Astrocyte (in vitro differentiated cells and primary cell): ENCODE measurements around the gene CDH13. TPM values are rescaled to one million over a fixed set of nuclear protein-coding genes. Genes with fewer than 3 reads are reported as not detected.

Source experiments
- DNase-seq: peaks from one replicate; pipeline ENCODE4 v3.0.0-alpha.2; 2010; ENCODE audit warnings: low read depth
- FAIRE-seq: peaks from 2 replicates; lab custom pipeline; 2011; peaks lifted over from hg19 to GRCh38; lab: Jason Lieb, UNC
- H2AFZ ChIP-seq: 2 replicates; pipeline ENCODE4 v1.6.0; 2012; ENCODE audit warnings: low read depth, low read length, inconsistent platforms
- H3K27ac ChIP-seq: 2 replicates; pipeline ENCODE4 v1.5.1; 2011; ENCODE audit warnings: low read depth, low read length, inconsistent platforms
- H3K27me3 ChIP-seq: 2 replicates; pipeline ENCODE4 v1.6.0; 2011; ENCODE audit warnings: low read length, inconsistent platforms; ENCODE audit not compliant: insufficient read depth
- H3K36me3 ChIP-seq: 2 replicates; pipeline ENCODE4 v1.5.1; 2011; ENCODE audit warnings: low read length, inconsistent platforms; ENCODE audit not compliant: insufficient read depth
- H3K4me1 ChIP-seq: 2 replicates; pipeline ENCODE4 v1.5.1; 2011; ENCODE audit warnings: low read length, inconsistent platforms; ENCODE audit not compliant: insufficient read depth
- H3K4me2 ChIP-seq: 2 replicates; pipeline ENCODE4 v1.6.0; 2012; ENCODE audit warnings: low read length, inconsistent platforms
- H3K4me3 ChIP-seq: 2 replicates; pipeline ENCODE4 v1.5.1; 2011; ENCODE audit warnings: low read depth, mild to moderate bottlenecking, low read length, inconsistent platforms; ENCODE audit not compliant: insufficient read depth
- H3K79me2 ChIP-seq: 2 replicates; pipeline ENCODE4 v1.6.0; 2012; ENCODE audit warnings: mild to moderate bottlenecking, low read length, inconsistent platforms; ENCODE audit not compliant: insufficient read depth
- H3K9ac ChIP-seq: 2 replicates; pipeline ENCODE4 v1.6.0; 2012; ENCODE audit warnings: mild to moderate bottlenecking, low read length, inconsistent platforms
- H3K9me3 ChIP-seq: 2 replicates; pipeline ENCODE4 v1.5.1; 2012; ENCODE audit warnings: low read depth, mild to moderate bottlenecking, low read length, inconsistent platforms; ENCODE audit not compliant: insufficient read depth
- H4K20me1 ChIP-seq: 2 replicates; pipeline ENCODE4 v1.6.0; 2012; ENCODE audit warnings: low read length, inconsistent platforms; ENCODE audit not compliant: insufficient read depth
- H3K27ac Mint-ChIP-seq: one replicate; pipeline ENCODE4 v1.8.0; 2021; ENCODE audit warnings: mild to moderate bottlenecking, mixed read lengths; ENCODE audit not compliant: unreplicated experiment
- H3K27me3 Mint-ChIP-seq: one replicate; pipeline ENCODE4 v1.8.0; 2021; ENCODE audit warnings: low read depth, mixed read lengths; ENCODE audit not compliant: unreplicated experiment
- H3K36me3 Mint-ChIP-seq: one replicate; pipeline ENCODE4 v1.8.0; 2021; ENCODE audit warnings: low read depth, mixed read lengths; ENCODE audit not compliant: unreplicated experiment
- H3K4me1 Mint-ChIP-seq: one replicate; pipeline ENCODE4 v1.8.0; 2021; ENCODE audit warnings: low read depth, mixed read lengths; ENCODE audit not compliant: unreplicated experiment
- H3K4me3 Mint-ChIP-seq: one replicate; pipeline ENCODE4 v1.8.0; 2021; ENCODE audit warnings: mild to moderate bottlenecking, moderate library complexity, mixed read lengths; ENCODE audit not compliant: unreplicated experiment
- H3K9me3 Mint-ChIP-seq: one replicate; pipeline ENCODE4 v1.8.0; 2021; ENCODE audit warnings: mild to moderate bottlenecking, mixed read lengths; ENCODE audit not compliant: unreplicated experiment
- CTCF ChIP-seq: IDR thresholded peaks from 2 replicates; pipeline ENCODE4 v1.5.1; 2011; ENCODE audit warnings: low read depth, mild to moderate bottlenecking, inconsistent platforms, low read length, moderate library complexity; ENCODE audit not compliant: insufficient read depth
- EZH2 ChIP-seq: IDR thresholded peaks from 2 replicates; pipeline ENCODE4 v1.6.1; 2012; ENCODE audit warnings: mild to moderate bottlenecking, low read length, inconsistent platforms; ENCODE audit not compliant: insufficient read depth
- total RNA-seq: library from RNA; stranded (reverse); gene quantifications from 2 replicates; pipeline ENCODE4 v1.2.1, GENCODE V29; 2021

The CDH13 gene
- total RNA-seq, 1 donor from 2014 or later, result 41.7 TPM

GRCh38 chr16:82720414-82720813 is 93.6 kb downstream of the CDH13 start:
- Mint-ChIP-seq H3K9me3 (peaks cover 15% of the 10 kb centered on the region), H3K36me3 (peaks cover 8% of the 10 kb centered on the region), H3K27ac (no peak overlapping the region), H3K4me3 (no peak overlapping the region), H3K4me1 (no peaks in the 10 kb centered on the region), H3K27me3 (peaks cover 8% of the 10 kb centered on the region)
- no peak overlapping the region for H3K4me2 ChIP-seq
- FAIRE-seq (no peak), DNase-seq (no peak)
- no peaks in the 10 kb centered on the region for H3K36me3 ChIP-seq
- H3K4me3 ChIP-seq, result no peak overlapping the region
- no peak overlapping the region for H3K27ac ChIP-seq
- no peaks in the 10 kb centered on the region for H3K4me1 ChIP-seq
- H3K27me3 ChIP-seq, result no peaks in the 10 kb centered on the region
- peaks cover 6% of the 10 kb centered on the region for H4K20me1 ChIP-seq
- peaks cover 8% of the 10 kb centered on the region for H3K79me2 ChIP-seq
- H3K9me3 ChIP-seq, result no peaks in the 10 kb centered on the region
- H3K9ac ChIP-seq, result no peak overlapping the region
- H2AFZ ChIP-seq, result no peak overlapping the region
- no peak for TF ChIP-seq EZH2
- TF ChIP-seq CTCF, result no peak

- peaks cover 3% of the 10 kb centered on the region for H3K36me3 Mint-ChIP-seq
- H3K9me3 Mint-ChIP-seq, result peaks cover 12% of the 10 kb centered on the region
- Histone ChIP-seq H3K27ac (no peak overlapping the region), H2AFZ (no peak overlapping the region), H3K4me1 (no peaks in the 10 kb centered on the region), H3K36me3 (peaks cover 2% of the 10 kb centered on the region), H3K9ac (no peak overlapping the region), H3K27me3 (no peaks in the 10 kb centered on the region), H3K79me2 (peaks cover 8% of the 10 kb centered on the region), H3K4me3 (no peak overlapping the region), H3K9me3 (peaks cover 5% of the 10 kb centered on the region), H4K20me1 (no peaks in the 10 kb centered on the region), H3K4me2 (no peak overlapping the region)
- no peak for FAIRE-seq
- no peaks in the 10 kb centered on the region for H3K27me3 Mint-ChIP-seq
- H3K4me3 Mint-ChIP-seq, result no peak overlapping the region
- H3K27ac Mint-ChIP-seq, result no peak overlapping the region
- H3K4me1 Mint-ChIP-seq, result no peaks in the 10 kb centered on the region
- DNase-seq, result no peak
- no peak for TF ChIP-seq EZH2
- TF ChIP-seq CTCF, result no peak
These were observed 99.5 kb downstream of the CDH13 start for GRCh38 chr16:82726306-82726705.

GRCh38 chr16:82728901-82729300 is 102.1 kb downstream of the CDH13 start:
- FAIRE-seq, result no peak
- Histone ChIP-seq H3K4me1 (no peaks in the 10 kb centered on the region), H2AFZ (no peak overlapping the region), H3K27me3 (no peaks in the 10 kb centered on the region), H3K4me2 (no peak overlapping the region), H4K20me1 (no peaks in the 10 kb centered on the region), H3K27ac (no peak overlapping the region), H3K79me2 (peaks cover 8% of the 10 kb centered on the region), H3K9me3 (peaks cover 5% of the 10 kb centered on the region), H3K4me3 (no peak overlapping the region), H3K9ac (no peak overlapping the region), H3K36me3 (peaks cover 2% of the 10 kb centered on the region)
- H3K36me3 Mint-ChIP-seq, result peaks cover 3% of the 10 kb centered on the region
- H3K9me3 Mint-ChIP-seq, result peaks cover 12% of the 10 kb centered on the region
- no peak for DNase-seq
- H3K27ac Mint-ChIP-seq, result no peak overlapping the region
- no peaks in the 10 kb centered on the region for H3K4me1 Mint-ChIP-seq
- H3K4me3 Mint-ChIP-seq, result no peak overlapping the region
- H3K27me3 Mint-ChIP-seq, result no peaks in the 10 kb centered on the region
- no peak for TF ChIP-seq CTCF
- TF ChIP-seq EZH2, result no peak
